ENCODE data around the gene TSHZ3. TPM values are rescaled to one million over a fixed set of nuclear protein-coding genes. Genes with fewer than 3 reads are reported as not detected.

TSHZ3 gene
- total RNA-seq, 1 experiment from 2014 or later, result 3.2 TPM

DNA sequence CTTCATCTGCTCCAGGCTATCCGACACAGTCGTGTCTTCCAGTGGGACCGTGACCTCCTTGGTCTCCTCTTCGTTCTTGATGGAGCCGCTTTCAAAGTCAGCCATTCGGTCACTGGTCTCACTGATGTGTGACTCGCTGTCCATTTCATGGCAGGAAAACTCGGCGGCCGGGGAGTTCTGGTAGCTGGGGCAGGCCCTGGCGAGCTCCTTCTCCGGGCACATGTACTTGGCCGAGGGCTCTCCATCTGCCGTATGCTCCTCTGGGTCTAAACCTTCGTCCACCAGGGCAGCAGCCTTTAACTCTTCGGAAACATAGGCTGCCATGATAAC lies 69.8 kb downstream of the TSHZ3 start:
- Mint-ChIP-seq H3K27ac (peak overlapping the region in 1 of 3 experiments; percentile 57; a peak in 1 of 7 replicates), H3K36me3 (ENCODE audit: insufficient read depth in 1 of 3, low read depth in 3 of 3) (peaks cover 3 to 19% (median 15%) of the 10 kb centered on the region in 3 experiments; a peak in 5 of 7 replicates), H3K9me3 (no peaks in the 10 kb centered on the region), H3K27me3 (ENCODE audit: low read depth) (no peaks in the 10 kb centered on the region), H3K4me3 (no peak overlapping the region), H3K4me1 (peaks cover 20 to 33% of the 10 kb centered on the region in 2 experiments)
- no peak overlapping the region for H3K4ac ChIP-seq (ENCODE audit: low read depth, low read length)
- no peak overlapping the region for H2AK5ac ChIP-seq (ENCODE audit: insufficient read length, low read length)
- no peak overlapping the region for H3K14ac ChIP-seq (ENCODE audit: insufficient read depth, low read length)
- no peak overlapping the region for H3K23ac ChIP-seq (ENCODE audit: insufficient read length, low read depth, low read length)
- no peak overlapping the region for H3K56ac ChIP-seq (ENCODE audit: insufficient read length, low read depth, low read length)
- no peak overlapping the region for H2AFZ ChIP-seq (ENCODE audit: low read length)
- no peak overlapping the region for H3K4me2 ChIP-seq (ENCODE audit: insufficient read depth, insufficient read length, low read length)
- no peak overlapping the region for H4K5ac ChIP-seq (ENCODE audit: insufficient read length, low read depth, low read length)
- no peak overlapping the region for H2BK15ac ChIP-seq (ENCODE audit: low read depth, low read length)
- peaks cover 2% of the 10 kb centered on the region; the same call in 1 of the 2 replicates for H3K79me2 ChIP-seq (ENCODE audit: insufficient read depth, low read length)
- H3K9me3 ChIP-seq (ENCODE audit: control insufficient read depth, low read depth, low read length), result no peaks in the 10 kb centered on the region
- H2BK12ac ChIP-seq (ENCODE audit: insufficient read length, low read depth, low read length), result no peak overlapping the region
- H3K4me1 ChIP-seq (ENCODE audit: insufficient read depth, low read length), result peaks cover 6% of the 10 kb centered on the region; the same call in 1 of the 2 replicates
- H2BK120ac ChIP-seq (ENCODE audit: low read depth, low read length, poor library complexity, severe bottlenecking), result no peak overlapping the region
- no peaks in the 10 kb centered on the region for H3K27me3 ChIP-seq (ENCODE audit: insufficient read depth, low read length)
- no peak overlapping the region for H3K18ac ChIP-seq (ENCODE audit: insufficient read length, low read depth, low read length)
- WGBS (ENCODE audit: extremely low coverage, insufficient read length, low lambda C conversion rate), result no CpG with 5 or more reads among the region's 16 CpGs
- DNase-seq, result no peak
- H4K8ac ChIP-seq (replicated peaks; ENCODE audit: insufficient read length, low read depth, low read length), result no peak overlapping the region
- H2BK20ac ChIP-seq (ENCODE audit: low read depth, low read length, poor library complexity, severe bottlenecking), result no peak overlapping the region
- TF ChIP-seq, protein P1, sequence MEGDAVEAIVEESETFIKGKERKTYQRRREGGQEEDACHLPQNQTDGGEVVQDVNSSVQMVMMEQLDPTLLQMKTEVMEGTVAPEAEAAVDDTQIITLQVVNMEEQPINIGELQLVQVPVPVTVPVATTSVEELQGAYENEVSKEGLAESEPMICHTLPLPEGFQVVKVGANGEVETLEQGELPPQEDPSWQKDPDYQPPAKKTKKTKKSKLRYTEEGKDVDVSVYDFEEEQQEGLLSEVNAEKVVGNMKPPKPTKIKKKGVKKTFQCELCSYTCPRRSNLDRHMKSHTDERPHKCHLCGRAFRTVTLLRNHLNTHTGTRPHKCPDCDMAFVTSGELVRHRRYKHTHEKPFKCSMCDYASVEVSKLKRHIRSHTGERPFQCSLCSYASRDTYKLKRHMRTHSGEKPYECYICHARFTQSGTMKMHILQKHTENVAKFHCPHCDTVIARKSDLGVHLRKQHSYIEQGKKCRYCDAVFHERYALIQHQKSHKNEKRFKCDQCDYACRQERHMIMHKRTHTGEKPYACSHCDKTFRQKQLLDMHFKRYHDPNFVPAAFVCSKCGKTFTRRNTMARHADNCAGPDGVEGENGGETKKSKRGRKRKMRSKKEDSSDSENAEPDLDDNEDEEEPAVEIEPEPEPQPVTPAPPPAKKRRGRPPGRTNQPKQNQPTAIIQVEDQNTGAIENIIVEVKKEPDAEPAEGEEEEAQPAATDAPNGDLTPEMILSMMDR (conservative IDR thresholded peaks at IDR 0.05), result no peak
- no peaks in the 10 kb centered on the region for H3K79me1 ChIP-seq (ENCODE audit: insufficient read depth, low read depth, low read length, poor library complexity, severe bottlenecking)
- no peak overlapping the region for H3T11ph ChIP-seq (ENCODE audit: low read length)
- H4K20me1 ChIP-seq (ENCODE audit: control insufficient read depth, insufficient read depth, insufficient read length), result no peaks in the 10 kb centered on the region
- no peaks in the 10 kb centered on the region for H3K23me2 ChIP-seq (ENCODE audit: insufficient read length, low read depth, low read length, poor library complexity, severe bottlenecking)
- H4K91ac ChIP-seq (ENCODE audit: insufficient read length, low read depth, low read length), result no peak overlapping the region
- H2BK5ac ChIP-seq (ENCODE audit: insufficient read length, low read length), result no peak overlapping the region
- H3K27ac ChIP-seq (ENCODE audit: insufficient read length, low read depth, low read length), result no peak overlapping the region
- no peak overlapping the region for H3K9ac ChIP-seq (ENCODE audit: extremely low read depth, insufficient read length, low read length)
